ENCODE data around the gene AMBN. TPM values are rescaled to one million over a fixed set of nuclear protein-coding genes. Genes with fewer than 3 reads are reported as not detected.

The AMBN gene
- total RNA-seq, 1 experiment from 2014 or later: not detected

GRCh38 chr4:70586841-70587240, 5.2 kb upstream of the AMBN start:
- H3K36me3 ChIP-seq (ENCODE audit: low read depth): no peaks in the 10 kb centered on the region
- H3F3A ChIP-seq (ENCODE audit: insufficient read depth, low read depth): no peaks in the 10 kb centered on the region
- no TSS peak for BruUV-seq (replicated peaks)
- no peak for DNase-seq
- no peaks in the 10 kb centered on the region for H3K27me3 ChIP-seq (ENCODE audit: insufficient read depth, low read depth)
- 0 out of 2 replicates have a peak, but pooled peaks cover 11% of the 10 kb centered on the region for H3K4me1 ChIP-seq (replicated peaks; ENCODE audit: insufficient read depth)
- H2AFZ ChIP-seq: no peak overlapping the region
- H4K20me1 ChIP-seq (ENCODE audit: insufficient read depth): no peaks in the 10 kb centered on the region
- 0 out of 2 replicates have a peak, but pooled peaks cover 5% of the 10 kb centered on the region for H3K9me2 ChIP-seq (ENCODE audit: insufficient read depth)
- H3K79me2 ChIP-seq (ENCODE audit: low read depth): no peaks in the 10 kb centered on the region
- no peak for TF ChIP-seq EZH2 (IDR thresholded peaks at IDR 0.05; ENCODE audit: low read depth)
- TF ChIP-seq, protein P1, sequence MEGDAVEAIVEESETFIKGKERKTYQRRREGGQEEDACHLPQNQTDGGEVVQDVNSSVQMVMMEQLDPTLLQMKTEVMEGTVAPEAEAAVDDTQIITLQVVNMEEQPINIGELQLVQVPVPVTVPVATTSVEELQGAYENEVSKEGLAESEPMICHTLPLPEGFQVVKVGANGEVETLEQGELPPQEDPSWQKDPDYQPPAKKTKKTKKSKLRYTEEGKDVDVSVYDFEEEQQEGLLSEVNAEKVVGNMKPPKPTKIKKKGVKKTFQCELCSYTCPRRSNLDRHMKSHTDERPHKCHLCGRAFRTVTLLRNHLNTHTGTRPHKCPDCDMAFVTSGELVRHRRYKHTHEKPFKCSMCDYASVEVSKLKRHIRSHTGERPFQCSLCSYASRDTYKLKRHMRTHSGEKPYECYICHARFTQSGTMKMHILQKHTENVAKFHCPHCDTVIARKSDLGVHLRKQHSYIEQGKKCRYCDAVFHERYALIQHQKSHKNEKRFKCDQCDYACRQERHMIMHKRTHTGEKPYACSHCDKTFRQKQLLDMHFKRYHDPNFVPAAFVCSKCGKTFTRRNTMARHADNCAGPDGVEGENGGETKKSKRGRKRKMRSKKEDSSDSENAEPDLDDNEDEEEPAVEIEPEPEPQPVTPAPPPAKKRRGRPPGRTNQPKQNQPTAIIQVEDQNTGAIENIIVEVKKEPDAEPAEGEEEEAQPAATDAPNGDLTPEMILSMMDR (conservative IDR thresholded peaks at IDR 0.05): no peak
- no peak overlapping the region for H3K4me2 ChIP-seq
- intact Hi-C loops (cut with micrococcal nuclease; ENCODE audit: unreplicated experiment): no loop called here
- no peaks in the 10 kb centered on the region for H3K9me3 ChIP-seq (ENCODE audit: insufficient read depth, low read depth)
- H3K4me3 ChIP-seq: no peak overlapping the region
- CTCF ChIA-PET: no interaction called here
- H3K27ac ChIP-seq: no peak overlapping the region
- POLR2A ChIA-PET (ENCODE audit: unreplicated experiment): no interaction called here

- ChIA-PET CTCF (interaction anchor here (0.6 kb wide), 1 partner anchor 11 kb away, joined by 4 read pairs; no protein-coding TSS in a partner anchor), POLR2A (ENCODE audit: unreplicated experiment) (no interaction called here)
- BruUV-seq (replicated peaks): no TSS peak
- Histone ChIP-seq H3K9me3 (ENCODE audit: insufficient read depth, low read depth) (no peaks in the 10 kb centered on the region), H3K9me2 (ENCODE audit: insufficient read depth) (0 out of 2 replicates have a peak, but pooled peaks cover 5% of the 10 kb centered on the region), H3K4me2 (no peak overlapping the region), H3K4me1 (replicated peaks; ENCODE audit: insufficient read depth) (0 out of 2 replicates have a peak, but pooled peaks cover 5% of the 10 kb centered on the region), H4K20me1 (ENCODE audit: insufficient read depth) (no peaks in the 10 kb centered on the region), H3F3A (ENCODE audit: insufficient read depth, low read depth) (no peaks in the 10 kb centered on the region), H2AFZ (no peak overlapping the region), H3K27ac (no peak overlapping the region), H3K27me3 (ENCODE audit: insufficient read depth, low read depth) (no peaks in the 10 kb centered on the region), H3K36me3 (ENCODE audit: low read depth) (no peaks in the 10 kb centered on the region), H3K4me3 (no peak overlapping the region), H3K79me2 (ENCODE audit: low read depth) (no peaks in the 10 kb centered on the region)
- DNase-seq: no peak
- intact Hi-C loops (cut with micrococcal nuclease; ENCODE audit: unreplicated experiment): no loop called here
- TF ChIP-seq, protein P1 (conservative IDR thresholded peaks at IDR 0.05): no peak
- no peak for TF ChIP-seq EZH2 (IDR thresholded peaks at IDR 0.05; ENCODE audit: low read depth)
Observed at GRCh38 chr4:70589785-70590184, 2.3 kb upstream of the AMBN start.

DNA sequence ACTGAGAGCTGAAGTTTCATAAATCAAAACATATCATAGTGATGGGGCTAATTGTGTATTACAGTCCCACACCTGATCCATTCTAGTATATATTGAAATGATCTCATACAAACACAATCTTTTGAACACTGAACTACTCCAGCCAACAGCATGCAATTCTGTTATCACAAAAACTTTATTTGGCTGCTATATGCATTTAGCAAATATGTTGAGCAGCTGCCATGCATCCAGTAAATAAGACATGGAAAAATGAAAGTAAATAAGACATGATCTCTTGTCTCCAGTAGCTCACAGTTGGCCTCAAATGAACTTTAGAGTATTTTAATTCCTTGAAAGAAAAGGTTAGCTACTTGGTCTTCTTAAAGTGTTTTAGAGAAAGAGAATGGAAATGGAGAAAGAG, 2.1 kb downstream of the AMBN start:
- H3K27ac ChIP-seq: no peak overlapping the region
- H3K9me3 ChIP-seq (ENCODE audit: insufficient read depth, low read depth): no peaks in the 10 kb centered on the region; the same call in 1 of the 2 replicates
- intact Hi-C loops (cut with micrococcal nuclease; ENCODE audit: unreplicated experiment): no loop called here
- POLR2A ChIA-PET (ENCODE audit: unreplicated experiment): no interaction called here
- H3F3A ChIP-seq (ENCODE audit: insufficient read depth, low read depth): no peaks in the 10 kb centered on the region
- CTCF ChIA-PET: no interaction called here
- no peak for TF ChIP-seq EZH2 (IDR thresholded peaks at IDR 0.05; ENCODE audit: low read depth)
- TF ChIP-seq, protein P1 (conservative IDR thresholded peaks at IDR 0.05): no peak
- H3K36me3 ChIP-seq (ENCODE audit: low read depth): no peaks in the 10 kb centered on the region
- no peak for DNase-seq
- H3K9me2 ChIP-seq (ENCODE audit: insufficient read depth): no peaks in the 10 kb centered on the region
- no peaks in the 10 kb centered on the region for H3K79me2 ChIP-seq (ENCODE audit: low read depth)
- BruUV-seq (replicated peaks): no TSS peak
- H3K4me3 ChIP-seq: no peak overlapping the region
- no peak overlapping the region for H2AFZ ChIP-seq
- no peaks in the 10 kb centered on the region for H4K20me1 ChIP-seq (ENCODE audit: insufficient read depth)
- H3K4me1 ChIP-seq (replicated peaks; ENCODE audit: insufficient read depth): no peaks in the 10 kb centered on the region
- H3K27me3 ChIP-seq (ENCODE audit: insufficient read depth, low read depth): no peaks in the 10 kb centered on the region
- H3K4me2 ChIP-seq: no peak overlapping the region
